Stimulated activated naive CD8-positive, alpha-beta T cell treated with anti-CD3 and anti-CD28 coated beads, Interleukin-15, amount 100 ng/mL, for 72 hours (primary cell): Measurements from ENCODE around the gene TM4SF20.

Experiments
- ATAC-seq: fragments of 150-1000 bp; cut with Tn5 transposase; 2 replicates; pipeline ENCODE4 v1.10.0; 2021; ENCODE audit warnings: mild to moderate bottlenecking, moderate library complexity
- DNase-seq, 2 donors: peaks; one replicate each; pipeline ENCODE4 v3.0.0; 2021 to 2022
- H3K27ac Mint-ChIP-seq, 2 donors: one replicate each; pipeline ENCODE4 v1.8.0; 2022; ENCODE audit warnings: mild to moderate bottlenecking in 2 of 2, mixed read lengths in 2 of 2, moderate library complexity in 2 of 2
- H3K27me3 Mint-ChIP-seq: one replicate; pipeline ENCODE4 v1.8.0; 2022; ENCODE audit warnings: mixed read lengths
- H3K4me1 Mint-ChIP-seq: one replicate; pipeline ENCODE4 v1.8.0; 2022; ENCODE audit warnings: mild to moderate bottlenecking, mixed read lengths
- H3K4me3 Mint-ChIP-seq, 2 donors: one replicate each; pipeline ENCODE4 v1.8.0; 2022; ENCODE audit warnings: mild to moderate bottlenecking in 2 of 2, mixed read lengths in 2 of 2, moderate library complexity in 1 of 2
- H3K9me3 Mint-ChIP-seq, 2 donors: one replicate each; pipeline ENCODE4 v1.8.0; 2022; ENCODE audit warnings: mixed read lengths in 2 of 2

The TM4SF20 gene

GRCh38 chr2:227323818-227324217 is 55.3 kb downstream of the TM4SF20 start:
- Mint-ChIP-seq H3K4me3 (peak overlapping the region; percentile 90 to 94), H3K27me3 (peaks cover 7% of the 10 kb centered on the region), H3K9me3 (peaks cover 0 to 6% of the 10 kb centered on the region in 2 donors), H3K27ac (no peak overlapping the region), H3K4me1 (peaks cover 44% of the 10 kb centered on the region)
- DNase-seq, result no peak
- no peak for ATAC-seq

- H3K27ac Mint-ChIP-seq, result peak overlapping the region in 1 of 2 donors; percentile 4
- peaks cover 7% of the 10 kb centered on the region for H3K27me3 Mint-ChIP-seq
- no peak for DNase-seq
- H3K4me3 Mint-ChIP-seq, result no peak overlapping the region
- ATAC-seq, result no peak
- H3K9me3 Mint-ChIP-seq, result peaks cover 0 to 6% of the 10 kb centered on the region in 2 donors
- peaks cover 40% of the 10 kb centered on the region for H3K4me1 Mint-ChIP-seq
These were observed 56.4 kb downstream of the TM4SF20 start for GRCh38 chr2:227322530-227323205.

GRCh38 chr2:227320305-227321094 is 58.6 kb downstream of the TM4SF20 start:
- DNase-seq, result no peak
- no peak for ATAC-seq
- Mint-ChIP-seq H3K9me3 (peaks cover 0 to 6% of the 10 kb centered on the region in 2 donors), H3K27ac (no peak overlapping the region), H3K4me1 (peaks cover 21% of the 10 kb centered on the region), H3K27me3 (peaks cover 7% of the 10 kb centered on the region), H3K4me3 (no peak overlapping the region)

GRCh38 chr2:227317834-227318233 is 61.3 kb downstream of the TM4SF20 start:
- no peak overlapping the region for H3K4me3 Mint-ChIP-seq
- no peak overlapping the region for H3K27ac Mint-ChIP-seq
- no peak for ATAC-seq
- no peak for DNase-seq
- peaks cover 4% of the 10 kb centered on the region for H3K4me1 Mint-ChIP-seq
- H3K9me3 Mint-ChIP-seq, result peaks cover 0 to 4% of the 10 kb centered on the region in 2 donors
- H3K27me3 Mint-ChIP-seq, result peaks cover 4% of the 10 kb centered on the region

GRCh38 chr2:227313310-227313709 is 65.8 kb downstream of the TM4SF20 start:
- Mint-ChIP-seq H3K9me3 (no peaks in the 10 kb centered on the region), H3K27me3 (no peaks in the 10 kb centered on the region), H3K4me3 (no peak overlapping the region), H3K27ac (no peak overlapping the region), H3K4me1 (no peaks in the 10 kb centered on the region)
- ATAC-seq, result no peak
- DNase-seq, result no peak

- ATAC-seq, result no peak
- no peaks in the 10 kb centered on the region for H3K9me3 Mint-ChIP-seq
- no peaks in the 10 kb centered on the region for H3K27me3 Mint-ChIP-seq
These were observed 66.5 kb downstream of the TM4SF20 start for GRCh38 chr2:227312579-227312978.

More at GRCh38 chr2:227312579-227312978, 66.5 kb downstream of the TM4SF20 start:
- no peak overlapping the region for H3K27ac Mint-ChIP-seq
- H3K4me1 Mint-ChIP-seq, result no peaks in the 10 kb centered on the region
- H3K4me3 Mint-ChIP-seq, result no peak overlapping the region
- no peak for DNase-seq
